GM20000 (cell line): Measurements from ENCODE around the gene NCKAP1.
"Not testable (repeated sequence)": the region's sequence is repeated elsewhere in the genome, so short reads cannot be mapped to it uniquely, and the experiment has no call there.

Experiments used
- DNase-seq: peaks from one replicate; pipeline ENCODE4 v3.0.0; 2012; ENCODE audit warnings: low spot score
- CTCF ChIP-seq: IDR thresholded peaks from 2 replicates; pipeline ENCODE4 v1.5.1; 2012; ENCODE audit warnings: mild to moderate bottlenecking, control low read depth; ENCODE audit errors: extremely low read depth, missing control alignments

Gene NCKAP1

GRCh38 chr2:182891611-182892010 is 146.6 kb downstream of the NCKAP1 start:
- no peak for TF ChIP-seq CTCF
- no peak for DNase-seq

- no peak for TF ChIP-seq CTCF
- DNase-seq: no peak
Measured at GRCh38 chr2:182890773-182891378, 147.4 kb downstream of the NCKAP1 start.

DNA sequence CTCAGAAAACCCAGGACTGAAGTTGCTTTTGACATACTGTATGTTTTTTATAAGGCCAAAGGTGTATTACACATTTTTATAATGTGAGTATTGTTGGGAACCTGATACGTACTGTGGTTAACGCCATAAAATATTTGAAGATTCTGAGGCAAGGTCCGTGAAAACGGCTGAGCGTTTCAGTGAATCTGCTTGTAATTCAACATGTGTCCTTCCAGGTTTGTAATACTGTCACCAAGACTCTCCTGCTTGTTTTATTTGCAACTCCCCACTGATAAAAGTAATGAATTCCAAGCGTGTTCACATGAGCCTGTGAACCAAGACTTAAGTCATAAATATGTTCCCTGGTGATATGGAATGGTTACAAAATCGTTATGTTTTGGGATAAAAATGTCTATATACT is 148.0 kb downstream of the NCKAP1 start:
- TF ChIP-seq CTCF: no peak
- DNase-seq: no peak

DNA sequence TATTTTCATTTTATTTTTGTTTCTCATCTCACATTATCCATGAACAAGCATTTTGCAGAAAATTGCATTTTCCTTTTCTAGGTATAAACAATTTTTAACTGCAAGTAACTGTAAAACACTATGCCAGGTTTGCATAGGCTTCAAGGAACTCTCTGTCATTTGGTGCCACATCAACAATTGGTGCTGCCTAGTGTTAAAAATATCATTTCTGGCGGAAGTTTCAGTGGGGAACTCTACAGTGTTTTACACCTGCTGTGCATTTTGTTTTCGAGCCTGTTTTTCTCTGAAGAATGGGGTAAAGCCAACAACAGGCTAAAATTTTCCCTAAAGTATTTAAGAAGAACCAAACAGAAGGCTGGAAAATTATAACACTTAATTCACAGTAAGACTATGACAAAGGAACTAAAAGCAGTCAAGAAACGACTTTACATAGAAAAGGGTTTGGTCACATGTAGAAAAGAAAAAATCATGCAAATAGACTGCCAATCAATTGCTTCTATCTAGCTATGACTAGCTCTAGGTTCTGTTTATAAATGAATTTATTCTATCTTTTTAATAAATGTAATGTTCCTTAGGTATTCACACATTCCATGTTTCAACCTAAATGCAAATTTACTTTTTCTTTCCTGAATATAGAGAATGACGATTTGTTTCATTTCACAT is 150.4 kb downstream of the NCKAP1 start:
- DNase-seq: no peak
- no peak for TF ChIP-seq CTCF

GRCh38 chr2:182887093-182887492 is 151.2 kb downstream of the NCKAP1 start:
- DNase-seq: no peak
- no peak for TF ChIP-seq CTCF

GRCh38 chr2:182885771-182886170 is 152.5 kb downstream of the NCKAP1 start:
- DNase-seq: no peak
- TF ChIP-seq CTCF: no peak

DNA sequence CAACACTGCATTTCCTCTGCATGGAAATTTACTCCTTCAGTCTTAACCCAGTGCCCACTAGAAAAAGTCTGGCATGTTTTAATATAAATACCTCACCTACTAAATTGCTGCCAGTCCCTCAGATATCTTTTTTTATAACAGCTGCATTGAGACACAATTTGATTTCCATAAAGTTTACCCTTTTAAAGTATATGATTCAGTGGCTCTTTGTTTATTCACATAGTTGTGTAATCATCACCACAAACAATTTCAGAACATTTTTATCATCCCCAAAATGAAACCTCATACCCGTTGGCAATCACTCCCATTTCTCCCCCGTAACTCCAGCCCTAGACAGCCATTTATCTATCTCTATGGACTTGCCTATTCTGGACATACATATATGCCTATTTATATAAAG is 154.8 kb downstream of the NCKAP1 start:
- TF ChIP-seq CTCF: no peak
- DNase-seq: no peak

GRCh38 chr2:182880100-182880499 is 158.2 kb downstream of the NCKAP1 start:
- DNase-seq: not testable (repeated sequence)

DNA sequence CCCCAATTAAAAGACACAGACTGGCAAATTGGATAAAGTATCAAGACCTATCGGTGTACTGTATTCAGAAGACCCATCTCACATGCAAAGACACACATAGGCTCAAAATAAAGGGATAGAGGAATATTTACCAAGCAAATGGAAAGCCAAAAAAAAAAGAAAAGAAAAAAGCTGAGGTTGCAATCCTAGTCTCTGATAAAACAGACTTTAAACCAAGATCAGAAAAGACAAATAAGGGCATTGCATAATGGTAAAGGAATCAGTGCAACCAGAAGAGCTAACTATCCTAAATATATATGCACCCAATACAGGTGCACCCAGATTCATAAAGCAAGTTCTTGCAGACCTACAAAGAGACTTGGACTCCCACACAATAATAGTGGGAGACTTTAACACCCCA is 161.6 kb downstream of the NCKAP1 start:
- not testable (repeated sequence) for DNase-seq
